H1 (cell line): ENCODE measurements around the gene PLCB2. TPM values are rescaled to one million over a fixed set of nuclear protein-coding genes. Genes with fewer than 3 reads are reported as not detected.

ENCODE experiments used
- CTCF ChIA-PET: fragments of 300-600 bp; sonication (Branson Sonifier 250); formaldehyde crosslinking; loops from one replicate; lab custom pipeline; 2021; ENCODE audit not compliant: partially characterized antibody; lab: Charles Lee
- POLR2A ChIA-PET: fragments of 300-600 bp; sonication (Branson Sonifier 250); formaldehyde crosslinking; loops from one replicate; lab custom pipeline; 2021; ENCODE audit warnings: inconsistent platforms; ENCODE audit not compliant: partially characterized antibody; lab: Charles Lee
- DNase-seq, 2 experiments: peaks; one replicate each; pipeline versions ENCODE4 v3.0.0 to v3.0.0-alpha.2; 2010 to 2022; ENCODE audit warnings: low spot score in 2 of 2, low read depth in 1 of 2, mixed read lengths in 1 of 2
- FAIRE-seq: peaks from 2 replicates; lab custom pipeline; 2011; peaks lifted over from hg19 to GRCh38; lab: Jason Lieb, UNC
- H2AFZ ChIP-seq: 2 replicates; pipeline ENCODE4 v1.8.1; 2012; ENCODE audit warnings: low read length, inconsistent platforms
- H2AK5ac ChIP-seq: 2 replicates; pipeline ENCODE4 v1.6.1; 2013; ENCODE audit warnings: low read depth, low read length
- H2BK120ac ChIP-seq: replicated peaks from 2 replicates; pipeline ENCODE3; 2013; ENCODE audit warnings: low read depth, low read length, inconsistent platforms
- H2BK12ac ChIP-seq: 2 replicates; pipeline ENCODE4 v1.6.1; 2013; ENCODE audit warnings: low read depth, low read length
- H2BK15ac ChIP-seq: 2 replicates; pipeline ENCODE4 v1.6.1; 2013; ENCODE audit warnings: low read length
- H2BK20ac ChIP-seq: 2 replicates; pipeline ENCODE4 v1.6.1; 2013; ENCODE audit warnings: low read length
- H2BK5ac ChIP-seq: 2 replicates; pipeline ENCODE4 v1.6.1; 2013; ENCODE audit warnings: low read depth, low read length
- H3K14ac ChIP-seq: 2 replicates; pipeline ENCODE4 v1.6.1; 2013; ENCODE audit warnings: inconsistent platforms; ENCODE audit not compliant: insufficient read length
- H3K18ac ChIP-seq: 2 replicates; pipeline ENCODE4 v1.6.1; 2013; ENCODE audit warnings: low read length; ENCODE audit errors: extremely low read depth
- H3K23ac ChIP-seq: 2 replicates; pipeline ENCODE4 v1.6.1; 2013; ENCODE audit warnings: inconsistent platforms; ENCODE audit not compliant: insufficient read length
- H3K23me2 ChIP-seq: 2 replicates; pipeline ENCODE4 v1.6.1; 2013; ENCODE audit warnings: low read depth, low read length
- H3K27ac ChIP-seq: 2 replicates; pipeline ENCODE4 v1.6.1; 2011; ENCODE audit warnings: low read depth, low read length, inconsistent platforms
- H3K27me3 ChIP-seq, 4 experiments: replicated peaks in 1 of 4; 1 replicate in 1 of 4; 2 replicates in 3 of 4; pipeline versions ENCODE4 v1.6.1 to v1.8.1; 2011 to 2013; ENCODE audit warnings: low read length in 3 of 4, mild to moderate bottlenecking in 3 of 4, inconsistent platforms in 2 of 4, mixed read lengths in 2 of 4, moderate library complexity in 1 of 4; ENCODE audit not compliant: control insufficient read depth in 3 of 4, insufficient read depth in 3 of 4; ENCODE audit errors: extremely low read depth in 1 of 4
- H3K36me3 ChIP-seq, 4 experiments: 2 replicates each; pipeline versions ENCODE4 v1.6.1 to v1.8.1; 2011 to 2013; ENCODE audit warnings: mild to moderate bottlenecking in 4 of 4, low read length in 3 of 4, moderate library complexity in 2 of 4, control low read depth in 1 of 4, inconsistent platforms in 1 of 4; ENCODE audit not compliant: insufficient read depth in 4 of 4, control insufficient read depth in 2 of 4
- H3K4ac ChIP-seq: replicated peaks from 2 replicates; pipeline ENCODE3; 2013; ENCODE audit warnings: low read length, low read depth, mixed read lengths, inconsistent platforms; ENCODE audit not compliant: insufficient read length
- H3K4me1 ChIP-seq, 4 experiments: replicated peaks in 1 of 4; 1 replicate in 1 of 4; 2 replicates in 3 of 4; pipeline versions ENCODE4 v1.6.1 to v1.8.1; 2011 to 2013; ENCODE audit warnings: low read length in 3 of 4, inconsistent platforms in 2 of 4, mixed read lengths in 1 of 4; ENCODE audit not compliant: insufficient read depth in 4 of 4, control insufficient read depth in 3 of 4
- H3K4me2 ChIP-seq, 2 experiments: 2 replicates each; pipeline versions ENCODE4 v1.6.1 to v1.8.1; 2011 to 2013; ENCODE audit warnings: low read depth in 2 of 2, low read length in 2 of 2, control low read depth in 1 of 2, inconsistent platforms in 1 of 2, mild to moderate bottlenecking in 1 of 2; ENCODE audit not compliant: insufficient read depth in 1 of 2
- H3K4me3 ChIP-seq, 4 experiments: fragments of 200-600, 300-600 bp in 1 of 4; sonication (generic), shearing (Covaris generic), sonication (Bioruptor Twin) in 1 of 4; 2 replicates each; pipeline versions ENCODE4 v1.5.1 to v1.8.1; 2011 to 2016; ENCODE audit warnings: low read length in 4 of 4, low read depth in 3 of 4, control low read depth in 2 of 4, inconsistent platforms in 2 of 4, mild to moderate bottlenecking in 2 of 4, mixed read lengths in 1 of 4, moderate library complexity in 1 of 4; ENCODE audit not compliant: insufficient read depth in 2 of 4; ENCODE audit errors: extremely low read depth in 1 of 4
- H3K56ac ChIP-seq: replicated peaks from 2 replicates; pipeline ENCODE3; 2013; ENCODE audit warnings: low read depth, mild to moderate bottlenecking, mixed read lengths, low read length, inconsistent platforms; ENCODE audit not compliant: insufficient read length
- H3K79me1 ChIP-seq: 2 replicates; pipeline ENCODE4 v1.6.1; 2013; ENCODE audit warnings: low read depth, low read length, control low read depth
- H3K79me2 ChIP-seq, 2 experiments: 2 replicates each; pipeline versions ENCODE4 v1.6.1 to v1.8.1; 2012 to 2013; ENCODE audit warnings: low read length in 2 of 2, mild to moderate bottlenecking in 2 of 2, inconsistent platforms in 1 of 2; ENCODE audit not compliant: insufficient read depth in 2 of 2, control insufficient read depth in 1 of 2
- H3K9ac ChIP-seq, 4 experiments: replicated peaks in 1 of 4; 1 replicate in 1 of 4; 2 replicates in 3 of 4; pipeline versions ENCODE4 v1.6.1 to v1.8.1; 2011 to 2013; ENCODE audit warnings: low read depth in 3 of 4, low read length in 3 of 4, control low read depth in 2 of 4, mild to moderate bottlenecking in 2 of 4, moderate library complexity in 2 of 4, inconsistent platforms in 1 of 4; ENCODE audit errors: extremely low read depth in 1 of 4
- H3K9me3 ChIP-seq, 2 experiments: 2 replicates each; pipeline versions ENCODE4 v1.6.1 to v1.8.1; 2012 to 2013; ENCODE audit warnings: mild to moderate bottlenecking in 2 of 2, moderate library complexity in 2 of 2, control low read depth in 1 of 2, inconsistent platforms in 1 of 2, low read depth in 1 of 2, low read length in 1 of 2, mixed read lengths in 1 of 2; ENCODE audit not compliant: insufficient read depth in 2 of 2
- H4K20me1 ChIP-seq, 2 experiments: replicated peaks in 1 of 2; 2 replicates each; pipeline versions ENCODE3 to v1.8.1; 2011 to 2013; ENCODE audit warnings: inconsistent platforms in 2 of 2, low read length in 2 of 2, mild to moderate bottlenecking in 1 of 2; ENCODE audit not compliant: insufficient read depth in 2 of 2, control insufficient read depth in 1 of 2
- H4K5ac ChIP-seq: 2 replicates; pipeline ENCODE4 v1.6.1; 2013; ENCODE audit warnings: low read length, low read depth, mixed read lengths, inconsistent platforms; ENCODE audit not compliant: insufficient read length
- H4K8ac ChIP-seq: 2 replicates; pipeline ENCODE4 v1.8.0; 2013; ENCODE audit warnings: mild to moderate bottlenecking, moderate library complexity, low read length, inconsistent platforms; ENCODE audit not compliant: insufficient read depth; ENCODE audit errors: extremely low read depth
- H4K91ac ChIP-seq: replicated peaks from 2 replicates; pipeline ENCODE3; 2013; ENCODE audit warnings: low read length, mixed read lengths, inconsistent platforms; ENCODE audit not compliant: insufficient read length
- CHD2 ChIP-seq: IDR thresholded peaks from 2 replicates; pipeline ENCODE4 v1.6.1; 2012; ENCODE audit warnings: low read length, improper control_type of control experiment
- EP300 ChIP-seq, 2 experiments: IDR thresholded peaks; 1 replicate in 1 of 2; 2 replicates in 1 of 2; pipeline ENCODE4 v1.6.1; 2011 to 2012; ENCODE audit warnings: low read depth in 2 of 2, low read length in 2 of 2, mild to moderate bottlenecking in 2 of 2, borderline replicate concordance in 1 of 2, inconsistent platforms in 1 of 2, moderate library complexity in 1 of 2
- HDAC2 ChIP-seq, 2 experiments: fragments of 300-600 bp in 1 of 2; sonication (generic) in 1 of 2; IDR thresholded peaks; 2 replicates each; pipeline ENCODE4 v1.6.1; 2011 to 2012; ENCODE audit warnings: low read depth in 2 of 2, low read length in 2 of 2, mild to moderate bottlenecking in 2 of 2, moderate library complexity in 2 of 2, borderline replicate concordance in 1 of 2, inconsistent platforms in 1 of 2
- KDM1A ChIP-seq: fragments of 200-600, 300-600 bp; sonication (generic); IDR thresholded peaks from 2 replicates; pipeline ENCODE4 v1.7.1; 2016; ENCODE audit warnings: mild to moderate bottlenecking, low read length, borderline replicate concordance
- PHF8 ChIP-seq: fragments of 200-600 bp; sonication (generic); conservative IDR thresholded peaks from 2 replicates; pipeline ENCODE4 v1.7.1; 2012; ENCODE audit warnings: low read depth, mild to moderate bottlenecking, inconsistent platforms, low read length, moderate library complexity
- SP4 ChIP-seq: IDR thresholded peaks from 2 replicates; pipeline ENCODE4 v1.6.1; 2012; ENCODE audit warnings: low read length, inconsistent platforms
- WGBS, 2 experiments: shearing (Covaris generic) in 1 of 2; methylation state at CpG; one replicate each; pipeline versions ENCODE4 v1.1.6 to v1.1.7; 2013 to 2015; ENCODE audit warnings: low lambda C conversion rate in 2 of 2, mixed read lengths in 2 of 2, inconsistent platforms in 1 of 2, low coverage in 1 of 2, missing lambda C conversion rate in 1 of 2; ENCODE audit not compliant: insufficient replicate concordance in 2 of 2, insufficient coverage in 1 of 2, insufficient read length in 1 of 2; ENCODE audit errors: extremely low coverage in 1 of 2, missing lambda C conversion rate in 1 of 2; 5-methylcytosine and 5-hydroxymethylcytosine counted together
- polyA plus RNA-seq, 7 experiments: library from polyadenylated mRNA; depleted of rRNA in 3 of 7; stranded (reverse) in 5 of 7; unstranded in 2 of 7; fragments of >200 nt in 5 of 7; fragments of 200-250 nt in 2 of 7; gene quantifications; 1 replicate in 5 of 7; 2 replicates in 1 of 7; 4 replicates in 1 of 7; pipeline versions ENCODE4 v1.2.1 to v1.2.3, GENCODE V29; 2011 to 2013; ENCODE audit warnings: missing spikeins in 2 of 7, mixed read lengths in 2 of 7
- total RNA-seq: library from RNA; stranded (reverse); fragmentation: NEBNext Ultra II Directional; extraction: Animal tissue kit (Norgen Biotek cat#: 25700); gene quantifications from 2 replicates; pipeline ENCODE4 v1.2.1, GENCODE V29; 2021

Gene PLCB2
- total and polyA plus RNA-seq, 2 of the 8 experiments (the other 6 are each of a cell fraction or from before 2014, with no cell fraction given): 7.2 to 8.4 TPM

DNA sequence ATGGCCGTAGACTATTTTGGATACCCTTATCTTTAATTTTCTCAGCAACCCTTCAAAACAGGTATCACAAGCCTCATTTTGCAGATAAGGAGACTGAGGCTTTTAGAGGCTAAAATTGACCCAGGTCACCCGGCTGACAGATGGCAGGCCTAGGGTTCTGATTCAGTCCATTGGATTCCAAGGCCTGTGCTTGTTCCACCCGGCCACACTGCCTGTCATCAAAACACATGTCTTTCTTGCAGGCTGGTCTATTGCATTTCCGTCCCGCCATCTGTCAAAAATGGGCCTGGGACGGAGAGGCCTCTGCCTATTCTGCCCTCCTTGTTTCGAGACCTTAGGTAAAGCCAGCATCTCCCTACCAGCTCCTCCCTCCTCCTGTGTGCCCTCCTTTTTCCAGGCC is 23.9 kb upstream of the PLCB2 start:
- CTCF ChIA-PET: interaction anchor here (1.0 to 21.1 kb wide), 9 partner anchors 10 to 114 kb away, joined by 3 to 295 read pairs (median 7); no protein-coding TSS in a partner anchor
- H2BK120ac ChIP-seq: no peak overlapping the region
- H3K9me3 ChIP-seq: no peaks in the 10 kb centered on the region; a peak in 1 of 4 replicates
- H3K18ac ChIP-seq: no peak overlapping the region
- H3K23me2 ChIP-seq: peaks cover under 1% of the 10 kb centered on the region
- H2BK20ac ChIP-seq: no peak overlapping the region
- 95% methylated on average over 7 of the region's 7 CpGs; no CpG with 5 or more reads in 1 of the 2 experiments for whole genome bisulfite sequencing, 2 experiments
- no peaks in the 10 kb centered on the region for H3K79me1 ChIP-seq
- H3K56ac ChIP-seq: no peak overlapping the region
- no peak overlapping the region for H3K23ac ChIP-seq
- no peak overlapping the region for H4K91ac ChIP-seq
- no peaks in the 10 kb centered on the region for H3K79me2 ChIP-seq
- H2AFZ ChIP-seq: no peak overlapping the region
- peaks cover 20 to 41% (median 31%) of the 10 kb centered on the region in 4 experiments for H3K4me1 ChIP-seq
- H3K4me2 ChIP-seq: no peak overlapping the region
- H2BK15ac ChIP-seq: no peak overlapping the region
- H3K4ac ChIP-seq: no peak overlapping the region
- FAIRE-seq (no peak), DNase-seq (no peak)
- TF ChIP-seq KDM1A (no peak), HDAC2 (IDR thresholded peaks at IDR 0.05; ENCODE audit: borderline replicate concordance in 1 of 2, low read depth in 2 of 2, low read length in 2 of 2) (no peak), CHD2 (no peak), EP300 (IDR thresholded peaks at IDR 0.05; ENCODE audit: borderline replicate concordance in 1 of 2, low read depth in 2 of 2, low read length in 2 of 2) (no peak), SP4 (no peak), PHF8 (no peak)
- H4K20me1 ChIP-seq: no peaks in the 10 kb centered on the region
- no peak overlapping the region for H3K14ac ChIP-seq
- H3K4me3 ChIP-seq: no peak overlapping the region
- peaks cover 0 to 7% (median 0%) of the 10 kb centered on the region in 4 experiments; a peak in 3 of 8 replicates for H3K36me3 ChIP-seq
- H2AK5ac ChIP-seq: no peak overlapping the region
- no peak overlapping the region for H3K9ac ChIP-seq
- H2BK12ac ChIP-seq: no peak overlapping the region
- no peak overlapping the region for H4K5ac ChIP-seq
- H3K27me3 ChIP-seq: no peaks in the 10 kb centered on the region
- POLR2A ChIA-PET: interaction anchor here (1.0 to 1.9 kb wide), 2 partner anchors 8 to 56 kb away, joined by 3 to 8 read pairs; partner anchors contain the start of gene INAFM2
- H3K27ac ChIP-seq: no peak overlapping the region
- no peak overlapping the region for H4K8ac ChIP-seq
- H2BK5ac ChIP-seq: no peak overlapping the region
